Thyroid gland (tissue), 4 donors: ENCODE results near the gene FEN1. TPM values are rescaled to one million over a fixed set of nuclear protein-coding genes. Genes with fewer than 3 reads are reported as not detected.

Experiments used
- DNase-seq, 2 donors: peaks; one replicate each; pipeline ENCODE4 v3.0.0-alpha.2; 2019
- H3K27ac ChIP-seq, 3 donors: fragments of 200-600 bp; sonication (generic); 1 replicate in 2 of 3; 2 replicates in 1 of 3; pipeline ENCODE4 v1.5.1; 2016 to 2019; ENCODE audit warnings: mild to moderate bottlenecking in 1 of 3, moderate library complexity in 1 of 3
- H3K27me3 ChIP-seq: fragments of 200-600 bp; sonication (generic); one replicate; pipeline ENCODE4 v1.5.1; 2019
- H3K36me3 ChIP-seq, 2 donors: fragments of 200-600 bp; sonication (generic); one replicate each; pipeline ENCODE4 v1.5.1; 2016 to 2019
- H3K4me1 ChIP-seq, 2 donors: fragments of 200-600 bp; sonication (generic); one replicate each; pipeline ENCODE4 v1.5.1; 2017 to 2019
- H3K4me3 ChIP-seq, 3 donors: fragments of 200-600 bp; sonication (generic); replicated peaks in 1 of 3; 1 replicate in 2 of 3; 2 replicates in 1 of 3; pipeline ENCODE4 v1.5.1; 2016; ENCODE audit warnings: mild to moderate bottlenecking in 1 of 3
- H3K9me3 ChIP-seq: fragments of 200-600 bp; sonication (generic); one replicate; pipeline ENCODE4 v1.5.1; 2017
- POLR2A ChIP-seq, 2 donors: fragments of 450-650 bp; IDR thresholded peaks; one replicate each; pipeline ENCODE4 v1.6.1; 2017; ENCODE audit warnings: antibody characterized with exemption in 2 of 2, mild to moderate bottlenecking in 2 of 2, moderate library complexity in 1 of 2
- WGBS, 2 donors: methylation state at CpG; one replicate each; pipeline ENCODE4 v1.1.5; 2017; 5-methylcytosine and 5-hydroxymethylcytosine counted together
- intact Hi-C: fragments of 100-400 bp; cut with DNase I; formaldehyde crosslinking; loops from one replicate; pipeline ENCODE4 v1.15.1; 2023
- total RNA-seq, 4 donors: library from RNA; depleted of rRNA; stranded (reverse); fragments of >200 nt; gene quantifications; one replicate each; pipeline ENCODE4 v1.2.3, GENCODE V29; 2016
- TF ChIP-seq, protein P1 (sequence below), 6 experiments: fragments of 200-600 bp in 3 of 6; fragments of 450-650 bp in 3 of 6; sonication (generic) in 3 of 6; IDR thresholded peaks; one replicate each; pipeline ENCODE4 v1.5.1; 2016 to 2019; ENCODE audit warnings: antibody characterized with exemption in 6 of 6, mild to moderate bottlenecking in 2 of 6, inconsistent platforms in 1 of 6, moderate library complexity in 1 of 6

The FEN1 gene
- total RNA-seq, 4 donors from 2014 or later, result 4.1 to 6.3 (median 5.2) TPM

DNA sequence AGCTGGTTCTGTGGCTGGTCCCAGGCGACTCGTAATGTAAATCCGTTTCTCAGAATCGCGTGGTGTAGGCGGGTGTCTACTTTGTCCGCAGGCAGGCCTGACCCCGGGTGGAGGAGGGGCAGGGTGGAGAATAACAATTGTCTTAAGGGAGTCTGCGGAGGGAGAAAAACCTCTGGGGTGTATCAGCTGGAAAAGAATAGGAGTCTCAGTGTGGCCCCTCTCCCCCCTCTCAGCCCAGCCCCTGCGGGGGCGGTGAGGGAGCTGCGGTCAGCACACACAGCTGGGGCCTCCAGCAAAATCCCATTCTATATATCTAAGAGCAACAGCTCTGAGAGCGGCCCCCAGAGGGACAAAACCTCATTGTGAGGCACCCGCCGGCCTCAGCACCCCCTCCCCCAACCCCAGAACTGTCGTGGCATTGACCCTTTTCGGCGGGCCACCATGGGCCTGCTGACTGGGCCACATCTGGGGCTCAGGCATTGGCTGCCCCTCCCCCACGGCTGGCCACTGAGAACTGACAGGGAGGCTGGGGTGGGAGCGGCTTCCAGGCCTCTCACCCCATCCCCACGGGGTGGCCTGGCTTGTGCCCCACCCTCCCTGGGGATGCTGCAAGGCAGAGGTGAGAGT is 43.0 kb upstream of the FEN1 start:
- H3K27me3 ChIP-seq, result no peaks in the 10 kb centered on the region
- WGBS, 2 donors, result 57 to 62% methylated on average over 15 to 19 of the region's 21 CpGs
- no peak overlapping the region for H3K4me3 ChIP-seq
- intact Hi-C loops, result no loop called here
- TF ChIP-seq POLR2A (IDR thresholded peaks at IDR 0.05), result no peak
- TF ChIP-seq, protein P1, sequence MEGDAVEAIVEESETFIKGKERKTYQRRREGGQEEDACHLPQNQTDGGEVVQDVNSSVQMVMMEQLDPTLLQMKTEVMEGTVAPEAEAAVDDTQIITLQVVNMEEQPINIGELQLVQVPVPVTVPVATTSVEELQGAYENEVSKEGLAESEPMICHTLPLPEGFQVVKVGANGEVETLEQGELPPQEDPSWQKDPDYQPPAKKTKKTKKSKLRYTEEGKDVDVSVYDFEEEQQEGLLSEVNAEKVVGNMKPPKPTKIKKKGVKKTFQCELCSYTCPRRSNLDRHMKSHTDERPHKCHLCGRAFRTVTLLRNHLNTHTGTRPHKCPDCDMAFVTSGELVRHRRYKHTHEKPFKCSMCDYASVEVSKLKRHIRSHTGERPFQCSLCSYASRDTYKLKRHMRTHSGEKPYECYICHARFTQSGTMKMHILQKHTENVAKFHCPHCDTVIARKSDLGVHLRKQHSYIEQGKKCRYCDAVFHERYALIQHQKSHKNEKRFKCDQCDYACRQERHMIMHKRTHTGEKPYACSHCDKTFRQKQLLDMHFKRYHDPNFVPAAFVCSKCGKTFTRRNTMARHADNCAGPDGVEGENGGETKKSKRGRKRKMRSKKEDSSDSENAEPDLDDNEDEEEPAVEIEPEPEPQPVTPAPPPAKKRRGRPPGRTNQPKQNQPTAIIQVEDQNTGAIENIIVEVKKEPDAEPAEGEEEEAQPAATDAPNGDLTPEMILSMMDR (IDR thresholded peaks at IDR 0.05), result no peak
- no peak for DNase-seq
- no peaks in the 10 kb centered on the region for H3K9me3 ChIP-seq
- peaks cover 5 to 14% of the 10 kb centered on the region in 2 donors for H3K4me1 ChIP-seq
- no peak overlapping the region for H3K27ac ChIP-seq
- H3K36me3 ChIP-seq, result no peaks in the 10 kb centered on the region

DNA sequence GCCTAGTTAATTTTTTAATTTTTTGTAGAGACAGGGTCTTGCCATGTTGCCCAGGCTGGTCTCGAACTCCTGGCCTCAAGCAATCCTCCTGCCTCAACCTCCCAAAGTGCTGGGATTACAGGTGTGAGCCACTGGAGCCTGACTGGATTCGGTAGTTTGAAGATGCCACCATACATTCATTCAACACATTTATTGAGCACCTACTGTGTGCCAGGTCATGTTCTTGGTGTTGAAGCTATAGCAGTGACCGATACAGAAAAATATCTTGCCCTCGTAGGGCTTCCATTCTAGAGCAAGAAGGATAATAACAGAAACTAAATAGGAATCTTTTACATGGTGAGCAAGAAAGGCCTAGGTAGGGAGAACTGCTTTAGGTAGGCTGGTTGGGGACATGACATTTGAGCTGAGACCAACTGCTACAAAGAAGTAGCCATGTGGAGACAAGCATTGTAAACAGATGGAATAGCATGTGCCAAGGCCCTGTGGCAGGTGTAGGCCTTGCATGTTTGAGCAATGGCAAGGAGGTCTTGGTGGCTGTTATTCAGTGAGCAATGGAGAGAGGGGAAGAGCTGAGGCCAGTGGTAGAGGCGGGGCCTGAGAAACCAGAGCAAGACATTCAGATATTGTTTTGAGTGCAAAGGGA is 42.0 kb upstream of the FEN1 start:
- Histone ChIP-seq H3K4me1 (peaks cover 5 to 14% of the 10 kb centered on the region in 2 donors), H3K36me3 (no peaks in the 10 kb centered on the region), H3K4me3 (no peak overlapping the region), H3K27me3 (no peaks in the 10 kb centered on the region), H3K9me3 (no peaks in the 10 kb centered on the region), H3K27ac (no peak overlapping the region)
- intact Hi-C loops, result no loop called here
- no peak for DNase-seq
- 95 to 97% methylated on average over 5 of the region's 5 CpGs for WGBS, 2 donors
- TF ChIP-seq, protein P1 (IDR thresholded peaks at IDR 0.05), result no peak
- no peak for TF ChIP-seq POLR2A (IDR thresholded peaks at IDR 0.05)

DNA sequence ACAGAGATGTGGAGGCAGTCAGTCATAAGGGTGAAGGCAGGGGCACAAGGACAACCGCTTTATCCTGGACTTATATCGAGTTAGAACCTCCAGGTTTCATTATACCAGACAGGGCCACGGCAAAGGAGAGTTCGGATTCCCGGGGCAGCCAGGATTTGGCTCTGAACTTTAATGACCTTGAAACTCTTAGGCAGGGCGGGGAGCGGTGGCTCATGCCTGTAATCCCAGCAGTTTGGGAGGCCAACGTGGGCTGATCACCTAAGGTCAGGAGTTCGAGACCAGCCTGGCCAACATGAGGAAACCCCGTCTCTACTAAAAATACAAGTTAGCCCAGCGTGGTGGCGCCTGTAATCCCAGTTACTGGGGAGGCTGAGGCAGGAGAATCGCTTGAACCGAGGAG is 41.3 kb upstream of the FEN1 start:
- intact Hi-C loops, result no loop called here
- 84 to 87% methylated on average over 14 of the region's 14 CpGs for WGBS, 2 donors
- DNase-seq, result no peak

DNA sequence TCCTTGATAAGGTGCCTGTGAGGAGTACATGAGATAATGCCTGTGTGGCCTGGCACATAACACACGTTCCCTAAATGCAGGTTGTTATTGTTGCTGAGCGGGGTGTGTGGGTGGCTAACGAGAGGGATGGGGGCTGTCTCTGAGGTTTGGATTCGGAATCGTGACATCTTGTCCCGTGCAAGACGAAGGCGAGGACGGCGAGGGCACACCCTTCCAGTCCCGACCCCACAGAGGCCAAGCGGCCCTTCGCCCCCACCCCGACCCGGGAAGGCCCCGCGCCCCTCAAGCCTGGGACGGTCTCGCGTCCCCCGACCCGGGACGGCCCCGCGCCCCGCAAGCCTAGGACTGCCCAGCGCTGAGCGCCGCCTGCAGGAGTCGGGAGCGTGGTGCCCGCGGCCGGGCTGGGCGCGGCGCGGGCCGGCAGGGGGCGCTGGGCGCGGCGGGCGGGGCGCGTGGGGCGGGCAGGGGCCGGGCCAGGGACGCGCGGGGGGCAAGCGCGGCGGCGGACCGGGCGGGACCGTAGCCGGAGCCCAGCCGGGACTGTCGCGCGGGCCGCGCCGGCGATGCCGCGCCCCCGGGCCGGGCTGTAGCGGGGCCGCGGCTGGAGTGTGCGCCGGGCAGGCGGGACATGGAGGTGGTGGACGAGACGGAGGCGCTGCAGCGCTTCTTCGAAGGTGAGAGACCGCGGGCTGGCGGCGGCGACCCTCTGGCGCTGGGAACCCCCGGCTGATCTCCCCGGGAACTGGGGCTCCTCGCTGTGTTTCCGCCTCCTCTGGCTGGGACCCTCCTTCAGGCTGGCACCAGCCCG is 40.4 kb upstream of the FEN1 start, which contains the start of gene MYRF:
TSS of gene MYRF (plus strand) at position 520 of the 808 bp plus-strand sequence. CDS start at position 629, 109 bp downstream.
- Histone ChIP-seq H3K36me3 (no peaks in the 10 kb centered on the region), H3K27me3 (no peaks in the 10 kb centered on the region), H3K4me1 (peaks cover 5 to 14% of the 10 kb centered on the region in 2 donors), H3K9me3 (no peaks in the 10 kb centered on the region), H3K27ac (no peak within 1 kb of the TSS), H3K4me3 (peak within 1 kb of the TSS in 1 of 3 donors; percentile 23)
- intact Hi-C loops, result no loop called here
- WGBS, 2 donors, result 6 to 8% methylated on average over 8 to 12 of the region's 93 CpGs
- no peak for TF ChIP-seq POLR2A (IDR thresholded peaks at IDR 0.05)
- TF ChIP-seq, protein P1 (IDR thresholded peaks at IDR 0.05), result peak in 3 of 6 experiments; percentile 58 to 74 (median 60)
- peak; percentile 52 to 58 for DNase-seq

More for the DNA sequence above, 41.3 kb upstream of the FEN1 start:
- peaks cover 5 to 14% of the 10 kb centered on the region in 2 donors for H3K4me1 ChIP-seq
- no peaks in the 10 kb centered on the region for H3K27me3 ChIP-seq
- H3K4me3 ChIP-seq, result no peak overlapping the region
- no peaks in the 10 kb centered on the region for H3K9me3 ChIP-seq
- no peak for TF ChIP-seq POLR2A (IDR thresholded peaks at IDR 0.05)
- TF ChIP-seq, protein P1 (IDR thresholded peaks at IDR 0.05), result no peak
- H3K27ac ChIP-seq, result no peak overlapping the region
- no peaks in the 10 kb centered on the region for H3K36me3 ChIP-seq
